Measurements from ENCODE around the gene DVL1.

The DVL1 gene

DNA sequence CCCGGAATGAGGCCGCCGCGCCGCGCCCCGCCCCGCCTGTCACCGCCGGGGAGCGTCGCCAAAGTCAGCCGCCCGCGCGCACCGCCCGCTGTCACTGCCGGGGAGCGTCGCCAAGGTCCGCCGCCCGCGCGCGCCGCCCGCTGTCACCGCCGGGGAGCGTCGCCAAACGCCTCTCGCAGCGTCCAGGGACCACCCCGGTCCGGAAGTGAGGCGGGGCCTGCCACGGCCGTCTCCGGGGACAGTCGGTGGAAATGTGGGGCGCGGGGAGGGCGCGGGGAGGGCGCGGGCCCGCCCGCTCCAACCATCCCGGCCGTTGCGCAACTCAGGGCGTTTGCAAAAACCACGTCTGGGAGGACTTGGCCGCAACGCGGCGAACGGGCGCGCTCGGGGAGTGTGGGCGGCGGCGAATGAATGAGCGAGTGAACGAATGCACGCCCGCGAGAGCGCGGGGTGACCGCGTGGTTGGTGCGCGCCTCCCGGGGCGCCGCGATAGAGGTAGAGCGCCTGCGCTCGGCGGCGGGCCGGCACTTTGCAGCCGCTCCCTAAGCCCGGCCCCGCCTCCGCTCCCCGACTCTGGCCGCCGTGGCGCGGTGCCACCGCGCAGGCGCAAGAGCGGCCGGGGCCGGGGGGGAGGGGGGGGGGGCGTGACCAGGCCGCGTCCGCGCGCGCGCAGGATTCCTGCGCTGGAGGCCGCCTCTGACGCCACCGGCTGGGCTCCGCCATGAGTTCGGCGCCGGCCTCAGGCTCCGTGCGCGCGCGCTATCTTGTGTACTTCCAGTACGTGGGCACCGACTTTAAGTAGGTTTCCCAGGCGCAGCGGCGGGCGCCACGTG, 41.1 kb downstream of the DVL1 start, which contains the start of the genes ACAP3 and PUSL1:
Gene ACAP3 (minus strand): TSS at position 8 of the 833 bp plus-strand sequence. CDS start 115 bp downstream, outside the sequence.
Gene PUSL1 (plus strand): TSS at position 675 of the 833 bp plus-strand sequence. CDS start 47 bp downstream, at position 722.
- Histone ChIP-seq H3K36me3 (ENCODE audit: control insufficient read depth in 5 of 5, insufficient read depth in 5 of 5, low read length in 5 of 5) (peaks cover 0 to 34% (median 28%) of the 10 kb centered on the region in 5 donors), H3K9me3 (ENCODE audit: control insufficient read depth in 5 of 5, low read length in 5 of 5) (no peaks in the 10 kb centered on the region), H3K27ac (ENCODE audit: low read depth, low read length) (peak within 1 kb of the TSS; percentile 69), H3K27me3 (ENCODE audit: control insufficient read depth in 5 of 5, insufficient read depth in 4 of 5, low read length in 5 of 5) (no peaks in the 10 kb centered on the region), H3K4me3 (ENCODE audit: low read depth in 1 of 5, low read length in 5 of 5) (peak within 1 kb of the TSS; percentile 62 to 93 (median 78)), H3K9ac (ENCODE audit: low read length in 5 of 5) (peak within 1 kb of the TSS in 4 of 5 donors; percentile 64 to 80 (median 70)), H3K4me1 (ENCODE audit: control insufficient read depth in 5 of 5, insufficient read depth in 5 of 5, low read length in 5 of 5) (peaks cover 5 to 56% (median 53%) of the 10 kb centered on the region in 5 donors)

DNA sequence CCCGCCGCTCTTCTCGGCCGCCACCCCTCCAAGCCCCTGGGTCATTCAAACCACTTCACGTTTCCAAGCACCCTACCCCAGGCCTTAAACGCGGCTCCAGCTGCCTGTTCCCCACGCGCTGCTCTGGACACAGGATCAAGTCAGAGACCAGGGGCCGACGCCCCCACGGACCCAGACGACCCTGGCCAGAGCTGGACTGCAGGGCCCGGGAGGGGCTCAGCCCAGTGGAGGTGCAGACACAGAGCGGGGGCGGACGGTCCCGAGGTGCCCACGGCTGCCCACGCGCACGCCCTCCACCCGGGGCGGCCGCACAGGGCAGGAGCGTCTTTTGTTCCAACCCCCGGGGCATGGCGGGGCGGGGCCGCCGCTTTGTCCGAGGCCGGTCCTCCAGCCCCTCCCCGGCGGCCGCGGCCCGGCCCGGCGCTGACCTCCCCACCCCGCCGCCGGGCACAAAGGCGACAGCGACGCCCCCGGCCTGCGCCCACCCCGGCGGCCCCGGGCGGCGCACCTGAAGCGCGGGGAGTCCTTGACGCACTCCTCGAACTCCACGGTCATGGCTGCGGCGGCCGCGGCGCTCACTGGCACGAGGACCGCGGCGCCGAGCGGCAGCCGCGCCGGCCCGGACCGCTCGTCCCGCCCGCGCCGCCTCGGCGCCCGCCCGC, 41.8 kb downstream of the DVL1 start:
- H3K4me3 ChIP-seq (ENCODE audit: low read depth in 1 of 5, low read length in 5 of 5), result peak overlapping the region; percentile 26 to 93 (median 78)
- no peak overlapping the region for H3K27ac ChIP-seq (ENCODE audit: low read depth, low read length)
- H3K36me3 ChIP-seq (ENCODE audit: control insufficient read depth in 5 of 5, insufficient read depth in 5 of 5, low read length in 5 of 5), result peaks cover 0 to 27% (median 21%) of the 10 kb centered on the region in 5 donors
- peaks cover 5 to 56% (median 53%) of the 10 kb centered on the region in 5 donors for H3K4me1 ChIP-seq (ENCODE audit: control insufficient read depth in 5 of 5, insufficient read depth in 5 of 5, low read length in 5 of 5)
- no peaks in the 10 kb centered on the region for H3K27me3 ChIP-seq (ENCODE audit: control insufficient read depth in 5 of 5, insufficient read depth in 4 of 5, low read length in 5 of 5)
- peak overlapping the region in 4 of 5 donors; percentile 58 to 73 (median 66) for H3K9ac ChIP-seq (ENCODE audit: low read length in 5 of 5)
- H3K9me3 ChIP-seq (ENCODE audit: control insufficient read depth in 5 of 5, low read length in 5 of 5), result no peaks in the 10 kb centered on the region

DNA sequence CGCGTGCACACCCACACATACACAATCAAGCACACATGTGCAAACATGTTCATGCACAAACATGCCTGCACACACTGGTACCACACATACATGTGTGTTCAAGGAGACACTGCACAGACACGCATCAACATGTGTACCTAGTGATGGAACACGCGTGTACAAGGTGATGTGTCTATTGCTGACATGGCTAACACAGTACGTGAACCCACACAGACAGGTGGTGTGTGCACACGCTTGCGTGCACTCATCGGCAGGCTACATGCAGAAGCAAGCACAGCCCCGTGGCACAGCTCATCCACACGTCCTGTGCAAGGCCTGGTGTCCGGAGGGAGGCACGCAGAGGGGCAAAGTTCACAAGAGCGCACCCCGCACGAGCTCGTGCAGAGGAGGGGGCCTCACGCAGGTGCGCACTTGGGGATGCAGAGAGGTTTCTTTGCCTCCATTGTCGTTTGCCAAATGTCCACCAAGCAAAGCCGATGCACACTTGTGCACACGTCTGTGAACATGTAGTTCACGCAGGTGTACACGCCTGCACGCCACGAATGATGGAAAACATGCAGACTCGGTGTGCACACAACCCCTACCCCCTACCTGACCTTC, 42.5 kb downstream of the DVL1 start:
- H3K36me3 ChIP-seq (ENCODE audit: control insufficient read depth in 5 of 5, insufficient read depth in 5 of 5, low read length in 5 of 5), result peaks cover 0 to 20% (median 16%) of the 10 kb centered on the region in 5 donors
- H3K9me3 ChIP-seq (ENCODE audit: control insufficient read depth in 5 of 5, low read length in 5 of 5), result no peaks in the 10 kb centered on the region
- peak overlapping the region in 3 of 5 donors; percentile 62 to 75 (median 69) for H3K9ac ChIP-seq (ENCODE audit: low read length in 5 of 5)
- no peak overlapping the region for H3K27ac ChIP-seq (ENCODE audit: low read depth, low read length)
- H3K4me1 ChIP-seq (ENCODE audit: control insufficient read depth in 5 of 5, insufficient read depth in 5 of 5, low read length in 5 of 5), result peaks cover 5 to 56% (median 53%) of the 10 kb centered on the region in 5 donors
- peak overlapping the region; percentile 26 to 93 (median 78) for H3K4me3 ChIP-seq (ENCODE audit: low read depth in 1 of 5, low read length in 5 of 5)
- H3K27me3 ChIP-seq (ENCODE audit: control insufficient read depth in 5 of 5, insufficient read depth in 4 of 5, low read length in 5 of 5), result no peaks in the 10 kb centered on the region

DNA sequence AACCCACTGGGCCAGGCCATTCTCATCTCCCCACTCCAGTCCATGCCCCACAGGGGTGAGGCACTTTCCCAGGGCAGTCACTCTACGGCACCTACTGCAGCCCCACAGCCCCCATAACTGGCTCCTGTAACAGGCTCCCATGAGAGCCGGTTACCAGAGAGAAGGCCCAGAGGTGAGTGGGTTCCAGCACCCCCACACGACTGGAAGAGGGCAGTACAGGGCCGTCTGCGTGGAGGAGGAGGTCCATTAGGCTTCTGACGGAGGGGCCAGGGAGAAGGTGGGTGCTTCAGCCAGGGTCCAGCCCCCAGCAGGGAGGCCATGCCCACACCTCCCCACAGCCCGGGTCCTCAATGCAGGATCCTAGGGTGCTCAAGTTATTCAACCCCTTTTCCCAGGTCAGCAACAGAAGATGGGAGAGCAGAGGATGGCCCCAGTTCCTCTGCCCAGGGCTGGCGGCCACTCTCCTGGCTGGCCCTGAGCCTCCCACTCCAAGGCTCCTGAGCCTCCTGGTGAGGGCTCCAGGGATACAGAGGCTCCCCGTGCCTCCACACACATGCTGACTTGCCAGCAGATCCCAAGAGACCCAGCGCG, 43.1 kb downstream of the DVL1 start:
- Histone ChIP-seq H3K9me3 (ENCODE audit: control insufficient read depth in 5 of 5, low read length in 5 of 5) (no peaks in the 10 kb centered on the region), H3K36me3 (ENCODE audit: control insufficient read depth in 5 of 5, insufficient read depth in 5 of 5, low read length in 5 of 5) (peaks cover 0 to 14% (median 10%) of the 10 kb centered on the region in 5 donors), H3K27me3 (ENCODE audit: control insufficient read depth in 5 of 5, insufficient read depth in 4 of 5, low read length in 5 of 5) (no peaks in the 10 kb centered on the region), H3K9ac (ENCODE audit: low read length in 5 of 5) (peak overlapping the region in 3 of 5 donors; percentile 62 to 75 (median 69)), H3K4me3 (ENCODE audit: low read depth in 1 of 5, low read length in 5 of 5) (peak overlapping the region; percentile 26 to 93 (median 78)), H3K27ac (ENCODE audit: low read depth, low read length) (no peak overlapping the region), H3K4me1 (ENCODE audit: control insufficient read depth in 5 of 5, insufficient read depth in 5 of 5, low read length in 5 of 5) (peaks cover 5 to 56% (median 53%) of the 10 kb centered on the region in 5 donors)

DNA sequence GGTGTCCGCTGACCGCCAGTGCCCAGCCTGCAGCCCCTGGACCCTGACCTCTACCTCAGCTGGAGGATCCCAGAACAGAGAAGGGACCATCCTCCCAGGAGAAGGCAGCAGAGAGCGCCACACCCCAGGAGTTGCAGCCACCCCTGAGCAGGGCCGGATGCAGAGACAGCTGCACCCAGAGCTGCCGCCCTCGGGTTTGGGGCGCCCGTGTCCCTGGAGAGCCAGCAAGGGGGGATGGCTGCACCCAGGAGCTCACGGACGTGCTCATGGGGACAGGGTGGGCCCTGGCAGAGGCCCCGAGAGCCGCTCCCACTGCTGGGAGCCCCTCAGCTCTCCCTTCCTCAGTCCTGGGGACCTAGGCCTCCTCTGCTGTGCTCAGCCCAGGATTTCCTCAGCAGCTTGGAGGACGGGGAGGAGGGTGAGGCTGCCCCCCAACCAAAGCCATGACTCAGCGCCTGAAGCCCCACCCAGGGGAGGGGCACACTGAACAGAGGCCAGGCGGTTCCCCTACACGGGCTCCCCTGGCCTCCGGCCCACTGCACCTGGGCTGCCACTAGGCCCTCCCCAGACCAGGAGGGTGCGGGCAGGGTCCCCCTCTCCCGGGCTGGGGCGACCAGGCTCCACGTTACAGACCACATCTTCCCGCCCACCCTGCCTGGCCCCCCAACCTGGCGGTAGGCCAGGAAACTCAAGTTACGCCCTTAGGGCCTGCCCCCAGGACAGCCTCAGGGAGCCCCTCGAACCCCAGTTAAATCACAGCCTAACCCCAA, 43.7 kb downstream of the DVL1 start:
- Histone ChIP-seq H3K27me3 (ENCODE audit: control insufficient read depth in 5 of 5, insufficient read depth in 4 of 5, low read length in 5 of 5) (no peaks in the 10 kb centered on the region), H3K4me3 (ENCODE audit: low read depth in 1 of 5, low read length in 5 of 5) (peak overlapping the region; percentile 38 to 81 (median 72)), H3K4me1 (ENCODE audit: control insufficient read depth in 5 of 5, insufficient read depth in 5 of 5, low read length in 5 of 5) (peaks cover 5 to 56% (median 53%) of the 10 kb centered on the region in 5 donors), H3K9me3 (ENCODE audit: control insufficient read depth in 5 of 5, low read length in 5 of 5) (no peaks in the 10 kb centered on the region), H3K36me3 (ENCODE audit: control insufficient read depth in 5 of 5, insufficient read depth in 5 of 5, low read length in 5 of 5) (peaks cover 0 to 8% (median 6%) of the 10 kb centered on the region in 5 donors), H3K27ac (ENCODE audit: low read depth, low read length) (no peak overlapping the region), H3K9ac (ENCODE audit: low read length in 5 of 5) (peak overlapping the region in 4 of 5 donors; percentile 17 to 75 (median 57))

DNA sequence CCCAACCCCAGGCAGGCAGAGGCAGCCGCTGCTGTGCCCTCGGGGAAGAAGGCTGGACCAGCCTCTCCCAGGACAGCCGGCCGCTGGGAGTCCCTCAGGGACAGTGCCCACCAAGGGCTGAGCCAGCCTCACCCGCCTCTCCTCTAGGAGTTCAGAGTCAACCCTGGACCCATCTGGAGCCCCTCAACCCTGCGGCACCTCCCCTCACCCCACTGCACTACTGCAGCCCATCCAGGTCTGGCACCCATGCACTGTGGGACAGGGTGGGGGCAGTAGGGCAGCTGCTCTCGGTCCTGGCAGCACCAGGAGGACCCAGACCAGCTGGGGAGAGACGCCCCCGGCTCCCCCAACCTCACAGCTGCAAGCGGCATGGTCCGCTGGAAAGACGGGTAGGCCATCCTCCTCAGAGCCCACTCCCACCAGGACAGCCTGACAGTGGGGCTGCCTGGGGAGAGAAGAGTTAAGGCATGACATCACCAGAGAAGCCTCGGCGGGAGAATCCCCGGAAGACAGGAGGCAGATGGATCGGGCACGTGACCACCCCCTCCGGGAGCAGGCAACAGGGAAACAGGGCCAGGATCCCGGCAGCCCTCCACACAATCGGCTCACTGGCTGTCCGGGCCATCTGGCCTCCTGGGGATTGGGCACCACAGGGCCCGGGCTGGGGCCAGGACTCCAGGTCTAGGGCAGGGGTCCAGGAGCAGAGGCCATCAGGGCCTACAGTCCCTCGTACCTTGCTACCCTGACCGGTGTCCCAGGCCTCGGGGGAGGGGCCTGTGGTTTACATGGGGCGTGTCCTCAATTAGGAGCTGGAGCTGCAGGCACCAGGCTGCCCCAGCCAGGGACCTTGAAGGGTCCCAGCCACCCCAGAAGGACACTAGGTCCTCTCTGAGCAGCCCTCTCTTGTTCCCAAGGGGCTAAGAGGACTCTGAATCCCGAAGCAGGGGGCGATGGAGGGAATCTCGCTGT, 44.6 kb downstream of the DVL1 start:
- Histone ChIP-seq H3K9me3 (ENCODE audit: control insufficient read depth in 5 of 5, low read length in 5 of 5) (no peaks in the 10 kb centered on the region), H3K4me1 (ENCODE audit: control insufficient read depth in 5 of 5, insufficient read depth in 5 of 5, low read length in 5 of 5) (peaks cover 5 to 53% (median 49%) of the 10 kb centered on the region in 5 donors), H3K36me3 (ENCODE audit: control insufficient read depth in 5 of 5, insufficient read depth in 5 of 5, low read length in 5 of 5) (peaks cover 0 to 5% (median 2%) of the 10 kb centered on the region in 5 donors), H3K9ac (ENCODE audit: low read length in 5 of 5) (peak overlapping the region in 4 of 5 donors; percentile 17 to 75 (median 38)), H3K4me3 (ENCODE audit: low read depth in 1 of 5, low read length in 5 of 5) (peak overlapping the region in 4 of 5 donors; percentile 38 to 81 (median 75)), H3K27me3 (ENCODE audit: control insufficient read depth in 5 of 5, insufficient read depth in 4 of 5, low read length in 5 of 5) (no peaks in the 10 kb centered on the region), H3K27ac (ENCODE audit: low read depth, low read length) (no peak overlapping the region)

DNA sequence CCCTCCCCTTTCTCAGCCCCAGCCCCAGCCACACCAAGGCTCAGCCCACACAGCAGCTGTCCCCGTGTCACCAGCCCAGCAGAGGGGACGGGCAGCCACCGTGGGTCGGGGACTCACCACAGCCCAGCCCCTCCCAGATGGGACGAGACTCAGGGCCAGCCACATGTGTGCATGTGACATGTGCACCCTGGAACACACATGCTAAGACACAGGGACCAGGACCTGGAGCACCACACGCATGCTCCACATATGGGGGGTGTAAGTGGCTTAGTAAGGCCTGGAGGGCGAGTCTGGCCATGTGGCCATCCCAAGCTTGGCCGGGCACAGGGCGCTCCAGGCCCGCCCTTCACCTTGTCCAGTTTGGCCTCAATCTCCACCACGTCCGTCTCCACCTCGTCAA, 45.5 kb downstream of the DVL1 start:
- peaks cover 5 to 44% (median 42%) of the 10 kb centered on the region in 5 donors for H3K4me1 ChIP-seq (ENCODE audit: control insufficient read depth in 5 of 5, insufficient read depth in 5 of 5, low read length in 5 of 5)
- H3K9me3 ChIP-seq (ENCODE audit: control insufficient read depth in 5 of 5, low read length in 5 of 5), result no peaks in the 10 kb centered on the region
- H3K4me3 ChIP-seq (ENCODE audit: low read depth in 1 of 5, low read length in 5 of 5), result peak overlapping the region in 1 of 5 donors; percentile 81
- no peak overlapping the region for H3K27ac ChIP-seq (ENCODE audit: low read depth, low read length)
- H3K9ac ChIP-seq (ENCODE audit: low read length in 5 of 5), result peak overlapping the region in 1 of 5 donors; percentile 75
- no peaks in the 10 kb centered on the region for H3K27me3 ChIP-seq (ENCODE audit: control insufficient read depth in 5 of 5, insufficient read depth in 4 of 5, low read length in 5 of 5)
- peaks cover 0 to 9% (median 5%) of the 10 kb centered on the region in 5 donors for H3K36me3 ChIP-seq (ENCODE audit: control insufficient read depth in 5 of 5, insufficient read depth in 5 of 5, low read length in 5 of 5)

DNA sequence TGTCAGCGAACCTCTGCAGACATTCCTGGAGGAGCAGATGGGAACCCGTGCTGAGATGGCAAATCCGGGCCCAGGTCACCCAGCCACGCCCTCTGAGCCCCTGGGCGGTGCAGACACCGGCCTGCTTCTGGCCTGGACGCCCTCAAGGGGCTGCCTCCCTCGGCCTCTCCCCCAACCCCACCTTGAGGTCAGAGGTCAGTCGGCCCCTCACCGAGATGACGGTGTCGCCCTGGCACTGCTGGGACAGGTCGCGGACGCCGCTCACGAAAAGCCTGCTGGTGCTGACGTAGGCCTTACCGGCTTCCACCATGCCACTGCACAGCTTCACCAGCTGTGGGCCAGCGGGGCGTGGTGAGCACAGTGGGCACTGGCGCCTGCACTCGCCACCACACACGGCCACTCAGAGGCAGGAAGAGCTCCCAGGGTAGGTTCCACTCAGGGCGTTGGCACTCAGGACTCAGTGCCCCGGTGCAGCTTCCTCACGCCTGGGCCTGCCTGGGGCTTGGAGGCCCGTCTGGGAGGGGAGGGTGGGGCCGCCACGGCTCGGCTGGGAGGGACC, 46.2 kb downstream of the DVL1 start:
- Histone ChIP-seq H3K4me1 (ENCODE audit: control insufficient read depth in 5 of 5, insufficient read depth in 5 of 5, low read length in 5 of 5) (peaks cover 5 to 41% (median 40%) of the 10 kb centered on the region in 5 donors), H3K36me3 (ENCODE audit: control insufficient read depth in 5 of 5, insufficient read depth in 5 of 5, low read length in 5 of 5) (peaks cover 0 to 10% (median 7%) of the 10 kb centered on the region in 5 donors), H3K27ac (ENCODE audit: low read depth, low read length) (no peak overlapping the region), H3K9me3 (ENCODE audit: control insufficient read depth in 5 of 5, low read length in 5 of 5) (no peaks in the 10 kb centered on the region), H3K9ac (ENCODE audit: low read length in 5 of 5) (no peak overlapping the region), H3K4me3 (ENCODE audit: low read depth in 1 of 5, low read length in 5 of 5) (no peak overlapping the region), H3K27me3 (ENCODE audit: control insufficient read depth in 5 of 5, insufficient read depth in 4 of 5, low read length in 5 of 5) (no peaks in the 10 kb centered on the region)

Measured in subcutaneous abdominal adipose tissue (tissue), 5 donors.